Adrenal gland (tissue), 12 donors: ENCODE data around the gene COX10. TPM values are rescaled to one million over a fixed set of nuclear protein-coding genes. Genes with fewer than 3 reads are reported as not detected.

Experiments used
- DNase-seq, 7 donors: peaks; one replicate each; pipeline ENCODE4 v3.0.0-alpha.2; 2019 to 2020
- H3K27ac ChIP-seq, 5 donors: fragments of 200-600 bp; sonication (generic) in 4 of 5; 1 replicate in 3 of 5; 2 replicates in 2 of 5; pipeline versions ENCODE4 v1.5.1 to v1.8.0; 2016 to 2020; ENCODE audit warnings: mild to moderate bottlenecking in 1 of 5
- H3K27me3 ChIP-seq: fragments of 200-600 bp; 2 replicates; pipeline ENCODE4 v1.8.0; 2021
- H3K36me3 ChIP-seq, 2 donors: fragments of 200-600 bp; replicated peaks in 1 of 2; 1 replicate in 1 of 2; 2 replicates in 1 of 2; pipeline versions ENCODE4 v1.5.1 to v1.8.0; 2018 to 2022
- H3K4me1 ChIP-seq, 2 donors: fragments of 200-600 bp; replicated peaks in 1 of 2; 1 replicate in 1 of 2; 2 replicates in 1 of 2; pipeline versions ENCODE4 v1.5.1 to v1.8.0; 2018 to 2021
- H3K4me3 ChIP-seq, 4 donors: fragments of 200-600 bp; sonication (generic) in 3 of 4; one replicate each; pipeline ENCODE4 v1.5.1; 2016 to 2018
- H3K9me3 ChIP-seq, 3 donors: fragments of 200-600 bp; sonication (generic) in 1 of 3; replicated peaks in 1 of 3; 1 replicate in 2 of 3; 2 replicates in 1 of 3; pipeline versions ENCODE4 v1.5.1 to v1.8.0; 2016 to 2021
- CTCF ChIP-seq, 6 experiments: fragments of 450-650 bp in 4 of 6; fragments of 200-600 bp in 2 of 6; sonication (generic) in 1 of 6; IDR thresholded peaks; 1 replicate in 5 of 6; 2 replicates in 1 of 6; pipeline versions ENCODE4 v1.5.1 to v1.8.0; 2016 to 2021; ENCODE audit warnings: antibody characterized with exemption in 6 of 6, mild to moderate bottlenecking in 2 of 6, moderate library complexity in 1 of 6
- POLR2A ChIP-seq, 2 donors: fragments of 450-650 bp; IDR thresholded peaks; one replicate each; pipeline ENCODE4 v1.6.1; 2017; ENCODE audit warnings: antibody characterized with exemption in 2 of 2, mild to moderate bottlenecking in 2 of 2, moderate library complexity in 1 of 2
- WGBS, 4 donors: extraction: QIAGEN DNeasy Blood & Tissue Kit in 2 of 4; methylation state at CpG; one replicate each; pipeline versions ENCODE4 v1.1.5 to v1.1.7; 2013 to 2017; 5-methylcytosine and 5-hydroxymethylcytosine counted together
- intact Hi-C, 2 donors: fragments of 100-400 bp; cut with DNase I; formaldehyde crosslinking; loops; one replicate each; pipeline versions ENCODE4 v1.14.1 to v1.15.0; 2022 to 2023
- polyA plus RNA-seq, 3 donors: library from polyadenylated mRNA; stranded (reverse); fragments of 200-250 nt in 2 of 3; fragments of 350-450 nt in 1 of 3; fragmentation: Illumina TruSeq in 1 of 3; extraction: RNeasy Lipid Tissue Mini Kit (QIAGEN cat#74804) in 1 of 3; gene quantifications; one replicate each; pipeline ENCODE4 v1.2.3, GENCODE V29; 2013 to 2014
- total RNA-seq, 9 donors: library from RNA; depleted of rRNA in 4 of 9; stranded (reverse); fragments of >200 nt in 4 of 9; fragments of 120-200 nt in 1 of 9; fragmentation: NEBNext Ultra II Directional in 1 of 9; extraction: Animal tissue kit (Norgen Biotek cat#: 25700) in 1 of 9; gene quantifications; one replicate each; pipeline versions ENCODE4 v1.1.0 to v1.2.4, GENCODE V29; 2013 to 2023
- donor health status: healthy with polysubstance abuse.
- donor health status: Bipolar disorder and iron deficiency.
- donor health status: DM: yes; HTN: yes; CAD: no.
- donor health status: DM: no; HTN: no; CAD: no.
- donor health status: DM: no; HTN: no; CAD: no.
- donor health status: DM: yes; HTN: yes; CAD: no.

The COX10 gene
- total and polyA plus RNA-seq, 12 donors, result 6.8 to 33.9 (median 14.7) TPM

GRCh38 chr17:14156689-14157088 is 87.4 kb downstream of the COX10 start:
- intact Hi-C loops, result no loop called here
- WGBS, 4 donors, result 52 to 91% (median 64%) methylated on average over 4 of the region's 4 CpGs
- Histone ChIP-seq H3K9me3 (no peaks in the 10 kb centered on the region), H3K4me3 (no peak overlapping the region), H3K27me3 (no peaks in the 10 kb centered on the region), H3K27ac (no peak overlapping the region), H3K4me1 (no peaks in the 10 kb centered on the region), H3K36me3 (no peaks in the 10 kb centered on the region)
- no peak for DNase-seq
- TF ChIP-seq CTCF (IDR thresholded peaks at IDR 0.05) (no peak), POLR2A (IDR thresholded peaks at IDR 0.05) (no peak)

GRCh38 chr17:14157822-14158221 is 88.5 kb downstream of the COX10 start:
- Histone ChIP-seq H3K27me3 (no peaks in the 10 kb centered on the region), H3K4me3 (no peak overlapping the region), H3K27ac (no peak overlapping the region), H3K9me3 (no peaks in the 10 kb centered on the region), H3K36me3 (no peaks in the 10 kb centered on the region), H3K4me1 (no peaks in the 10 kb centered on the region)
- intact Hi-C loops, result no loop called here
- DNase-seq, result no peak
- TF ChIP-seq POLR2A (IDR thresholded peaks at IDR 0.05), result no peak
- TF ChIP-seq CTCF (IDR thresholded peaks at IDR 0.05), result no peak
- WGBS, 4 donors, result 89 to 100% (median 96%) methylated on average over 1 of the region's 1 CpG

DNA sequence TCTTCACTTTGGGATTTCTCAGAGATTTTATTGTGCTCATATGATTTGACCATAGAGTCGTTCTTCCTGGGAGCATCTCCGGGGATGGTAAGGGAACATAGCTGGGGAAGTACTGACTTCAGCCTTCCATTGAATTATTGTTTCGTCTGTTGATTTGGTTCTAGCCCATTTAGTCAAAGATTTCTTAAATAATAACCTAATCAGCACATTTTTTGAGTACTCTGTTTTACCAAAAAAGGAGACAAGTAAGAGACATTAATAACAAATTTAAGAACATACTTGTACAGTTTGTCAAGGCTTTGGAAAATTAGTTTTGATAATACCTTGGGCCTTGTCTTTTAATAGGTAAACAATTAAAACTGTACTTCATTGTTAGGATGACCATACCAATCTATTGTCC is 89.4 kb downstream of the COX10 start:
- no peaks in the 10 kb centered on the region for H3K9me3 ChIP-seq
- H3K36me3 ChIP-seq, result no peaks in the 10 kb centered on the region
- intact Hi-C loops, result no loop called here
- TF ChIP-seq CTCF (IDR thresholded peaks at IDR 0.05) (no peak), POLR2A (IDR thresholded peaks at IDR 0.05) (no peak)
- 80 to 97% (median 89%) methylated on average over 3 of the region's 3 CpGs for WGBS, 4 donors
- H3K27me3 ChIP-seq, result no peaks in the 10 kb centered on the region
- no peaks in the 10 kb centered on the region for H3K4me1 ChIP-seq
- DNase-seq, result no peak
- H3K4me3 ChIP-seq, result no peak overlapping the region
- H3K27ac ChIP-seq, result no peak overlapping the region

GRCh38 chr17:14161419-14161818 is 92.1 kb downstream of the COX10 start:
- no peaks in the 10 kb centered on the region for H3K4me1 ChIP-seq
- no peak overlapping the region for H3K4me3 ChIP-seq
- TF ChIP-seq CTCF (IDR thresholded peaks at IDR 0.05) (no peak), POLR2A (IDR thresholded peaks at IDR 0.05) (no peak)
- DNase-seq, result no peak
- 83 to 90% (median 88%) methylated on average over 1 of the region's 1 CpG for WGBS, 4 donors
- no peaks in the 10 kb centered on the region for H3K9me3 ChIP-seq
- H3K27me3 ChIP-seq, result no peaks in the 10 kb centered on the region
- H3K36me3 ChIP-seq, result no peaks in the 10 kb centered on the region
- no peak overlapping the region for H3K27ac ChIP-seq
- intact Hi-C loops, result no loop called here
